Hypothalamus (tissue), 51 donors: ENCODE measurements around the gene TM4SF1.

Experiments
- DNase-seq, 51 donors: peaks; one replicate each; lab custom pipeline; 2025; lab: John Stamatoyannopoulos, UW

The TM4SF1 gene

GRCh38 chr3:149376718-149377407 lies 586 bp downstream of the TM4SF1 start:
- no peak for DNase-seq

GRCh38 chr3:149375501-149376196 lies 1.8 kb downstream of the TM4SF1 start:
- DNase-seq, result no peak

- no peak for DNase-seq
Observed at GRCh38 chr3:149374793-149375500, 2.5 kb downstream of the TM4SF1 start.

- no peak for DNase-seq
Observed at GRCh38 chr3:149374391-149374790, 3.1 kb downstream of the TM4SF1 start.

GRCh38 chr3:149373235-149374125 lies 4.0 kb downstream of the TM4SF1 start:
- DNase-seq, result no peak

- no peak for DNase-seq
Observed at GRCh38 chr3:149371723-149372114, 5.7 kb downstream of the TM4SF1 start.

GRCh38 chr3:149371001-149371722 lies 6.3 kb downstream of the TM4SF1 start:
- DNase-seq, result peak in 2 of 51 donors; percentile 3 to 4

GRCh38 chr3:149369991-149370866 lies 7.2 kb downstream of the TM4SF1 start:
- DNase-seq, result no peak

GRCh38 chr3:149368674-149369497 lies 8.6 kb downstream of the TM4SF1 start:
- DNase-seq, result no peak

- DNase-seq, result no peak
Observed at GRCh38 chr3:149368201-149368673, 9.2 kb downstream of the TM4SF1 start.

GRCh38 chr3:149366941-149367840 lies 10.3 kb downstream of the TM4SF1 start:
- no peak for DNase-seq

- DNase-seq, result no peak
Observed at GRCh38 chr3:149366031-149366430, 11.4 kb downstream of the TM4SF1 start.

- no peak for DNase-seq
Observed at GRCh38 chr3:149364624-149365023, 12.8 kb downstream of the TM4SF1 start.

- no peak for DNase-seq
Observed at GRCh38 chr3:149363053-149363452, 14.4 kb downstream of the TM4SF1 start.

- DNase-seq, result no peak
Observed at GRCh38 chr3:149362366-149362765, 15.1 kb downstream of the TM4SF1 start.

GRCh38 chr3:149356630-149357029 lies 20.8 kb downstream of the TM4SF1 start:
- DNase-seq, result no peak

GRCh38 chr3:149356044-149356592 lies 21.3 kb downstream of the TM4SF1 start:
- peak in 1 of 51 donors; percentile 15 for DNase-seq
